H1 (cell line): ENCODE data around the gene CAST. TPM values are rescaled to one million over a fixed set of nuclear protein-coding genes. Genes with fewer than 3 reads are reported as not detected.

Experiments used
- CTCF ChIA-PET: fragments of 300-600 bp; sonication (Branson Sonifier 250); formaldehyde crosslinking; loops from one replicate; lab custom pipeline; 2021; ENCODE audit not compliant: partially characterized antibody; lab: Charles Lee
- POLR2A ChIA-PET: fragments of 300-600 bp; sonication (Branson Sonifier 250); formaldehyde crosslinking; loops from one replicate; lab custom pipeline; 2021; ENCODE audit warnings: inconsistent platforms; ENCODE audit not compliant: partially characterized antibody; lab: Charles Lee
- DNase-seq, 2 experiments: peaks; one replicate each; pipeline versions ENCODE4 v3.0.0 to v3.0.0-alpha.2; 2010 to 2022; ENCODE audit warnings: low spot score in 2 of 2, low read depth in 1 of 2, mixed read lengths in 1 of 2
- FAIRE-seq: peaks from 2 replicates; lab custom pipeline; 2011; peaks lifted over from hg19 to GRCh38; lab: Jason Lieb, UNC
- H2AFZ ChIP-seq: 2 replicates; pipeline ENCODE4 v1.8.1; 2012; ENCODE audit warnings: low read length, inconsistent platforms
- H2AK5ac ChIP-seq: 2 replicates; pipeline ENCODE4 v1.6.1; 2013; ENCODE audit warnings: low read depth, low read length
- H2BK120ac ChIP-seq: replicated peaks from 2 replicates; pipeline ENCODE3; 2013; ENCODE audit warnings: low read depth, low read length, inconsistent platforms
- H2BK12ac ChIP-seq: 2 replicates; pipeline ENCODE4 v1.6.1; 2013; ENCODE audit warnings: low read depth, low read length
- H2BK15ac ChIP-seq: 2 replicates; pipeline ENCODE4 v1.6.1; 2013; ENCODE audit warnings: low read length
- H2BK20ac ChIP-seq: 2 replicates; pipeline ENCODE4 v1.6.1; 2013; ENCODE audit warnings: low read length
- H2BK5ac ChIP-seq: 2 replicates; pipeline ENCODE4 v1.6.1; 2013; ENCODE audit warnings: low read depth, low read length
- H3K14ac ChIP-seq: 2 replicates; pipeline ENCODE4 v1.6.1; 2013; ENCODE audit warnings: inconsistent platforms; ENCODE audit not compliant: insufficient read length
- H3K18ac ChIP-seq: 2 replicates; pipeline ENCODE4 v1.6.1; 2013; ENCODE audit warnings: low read length; ENCODE audit errors: extremely low read depth
- H3K23ac ChIP-seq: 2 replicates; pipeline ENCODE4 v1.6.1; 2013; ENCODE audit warnings: inconsistent platforms; ENCODE audit not compliant: insufficient read length
- H3K23me2 ChIP-seq: 2 replicates; pipeline ENCODE4 v1.6.1; 2013; ENCODE audit warnings: low read depth, low read length
- H3K27ac ChIP-seq: 2 replicates; pipeline ENCODE4 v1.6.1; 2011; ENCODE audit warnings: low read depth, low read length, inconsistent platforms
- H3K27me3 ChIP-seq, 4 experiments: replicated peaks in 1 of 4; 1 replicate in 1 of 4; 2 replicates in 3 of 4; pipeline versions ENCODE4 v1.6.1 to v1.8.1; 2011 to 2013; ENCODE audit warnings: low read length in 3 of 4, mild to moderate bottlenecking in 3 of 4, inconsistent platforms in 2 of 4, mixed read lengths in 2 of 4, moderate library complexity in 1 of 4; ENCODE audit not compliant: control insufficient read depth in 3 of 4, insufficient read depth in 3 of 4; ENCODE audit errors: extremely low read depth in 1 of 4
- H3K36me3 ChIP-seq, 4 experiments: 2 replicates each; pipeline versions ENCODE4 v1.6.1 to v1.8.1; 2011 to 2013; ENCODE audit warnings: mild to moderate bottlenecking in 4 of 4, low read length in 3 of 4, moderate library complexity in 2 of 4, control low read depth in 1 of 4, inconsistent platforms in 1 of 4; ENCODE audit not compliant: insufficient read depth in 4 of 4, control insufficient read depth in 2 of 4
- H3K4ac ChIP-seq: replicated peaks from 2 replicates; pipeline ENCODE3; 2013; ENCODE audit warnings: low read length, low read depth, mixed read lengths, inconsistent platforms; ENCODE audit not compliant: insufficient read length
- H3K4me1 ChIP-seq, 4 experiments: replicated peaks in 1 of 4; 1 replicate in 1 of 4; 2 replicates in 3 of 4; pipeline versions ENCODE4 v1.6.1 to v1.8.1; 2011 to 2013; ENCODE audit warnings: low read length in 3 of 4, inconsistent platforms in 2 of 4, mixed read lengths in 1 of 4; ENCODE audit not compliant: insufficient read depth in 4 of 4, control insufficient read depth in 3 of 4
- H3K4me2 ChIP-seq, 2 experiments: 2 replicates each; pipeline versions ENCODE4 v1.6.1 to v1.8.1; 2011 to 2013; ENCODE audit warnings: low read depth in 2 of 2, low read length in 2 of 2, control low read depth in 1 of 2, inconsistent platforms in 1 of 2, mild to moderate bottlenecking in 1 of 2; ENCODE audit not compliant: insufficient read depth in 1 of 2
- H3K4me3 ChIP-seq, 4 experiments: fragments of 200-600, 300-600 bp in 1 of 4; sonication (generic), shearing (Covaris generic), sonication (Bioruptor Twin) in 1 of 4; 2 replicates each; pipeline versions ENCODE4 v1.5.1 to v1.8.1; 2011 to 2016; ENCODE audit warnings: low read length in 4 of 4, low read depth in 3 of 4, control low read depth in 2 of 4, inconsistent platforms in 2 of 4, mild to moderate bottlenecking in 2 of 4, mixed read lengths in 1 of 4, moderate library complexity in 1 of 4; ENCODE audit not compliant: insufficient read depth in 2 of 4; ENCODE audit errors: extremely low read depth in 1 of 4
- H3K56ac ChIP-seq: replicated peaks from 2 replicates; pipeline ENCODE3; 2013; ENCODE audit warnings: low read depth, mild to moderate bottlenecking, mixed read lengths, low read length, inconsistent platforms; ENCODE audit not compliant: insufficient read length
- H3K79me1 ChIP-seq: 2 replicates; pipeline ENCODE4 v1.6.1; 2013; ENCODE audit warnings: low read depth, low read length, control low read depth
- H3K79me2 ChIP-seq, 2 experiments: 2 replicates each; pipeline versions ENCODE4 v1.6.1 to v1.8.1; 2012 to 2013; ENCODE audit warnings: low read length in 2 of 2, mild to moderate bottlenecking in 2 of 2, inconsistent platforms in 1 of 2; ENCODE audit not compliant: insufficient read depth in 2 of 2, control insufficient read depth in 1 of 2
- H3K9ac ChIP-seq, 4 experiments: replicated peaks in 1 of 4; 1 replicate in 1 of 4; 2 replicates in 3 of 4; pipeline versions ENCODE4 v1.6.1 to v1.8.1; 2011 to 2013; ENCODE audit warnings: low read depth in 3 of 4, low read length in 3 of 4, control low read depth in 2 of 4, mild to moderate bottlenecking in 2 of 4, moderate library complexity in 2 of 4, inconsistent platforms in 1 of 4; ENCODE audit errors: extremely low read depth in 1 of 4
- H3K9me3 ChIP-seq, 2 experiments: 2 replicates each; pipeline versions ENCODE4 v1.6.1 to v1.8.1; 2012 to 2013; ENCODE audit warnings: mild to moderate bottlenecking in 2 of 2, moderate library complexity in 2 of 2, control low read depth in 1 of 2, inconsistent platforms in 1 of 2, low read depth in 1 of 2, low read length in 1 of 2, mixed read lengths in 1 of 2; ENCODE audit not compliant: insufficient read depth in 2 of 2
- H4K20me1 ChIP-seq, 2 experiments: replicated peaks in 1 of 2; 2 replicates each; pipeline versions ENCODE3 to v1.8.1; 2011 to 2013; ENCODE audit warnings: inconsistent platforms in 2 of 2, low read length in 2 of 2, mild to moderate bottlenecking in 1 of 2; ENCODE audit not compliant: insufficient read depth in 2 of 2, control insufficient read depth in 1 of 2
- H4K5ac ChIP-seq: 2 replicates; pipeline ENCODE4 v1.6.1; 2013; ENCODE audit warnings: low read length, low read depth, mixed read lengths, inconsistent platforms; ENCODE audit not compliant: insufficient read length
- H4K8ac ChIP-seq: 2 replicates; pipeline ENCODE4 v1.8.0; 2013; ENCODE audit warnings: mild to moderate bottlenecking, moderate library complexity, low read length, inconsistent platforms; ENCODE audit not compliant: insufficient read depth; ENCODE audit errors: extremely low read depth
- H4K91ac ChIP-seq: replicated peaks from 2 replicates; pipeline ENCODE3; 2013; ENCODE audit warnings: low read length, mixed read lengths, inconsistent platforms; ENCODE audit not compliant: insufficient read length
- ATF3 ChIP-seq: IDR thresholded peaks from 2 replicates; pipeline ENCODE4 v1.6.1; 2011; ENCODE audit warnings: low read depth, mild to moderate bottlenecking, low read length; ENCODE audit not compliant: insufficient read depth
- EP300 ChIP-seq, 2 experiments: IDR thresholded peaks; 1 replicate in 1 of 2; 2 replicates in 1 of 2; pipeline ENCODE4 v1.6.1; 2011 to 2012; ENCODE audit warnings: low read depth in 2 of 2, low read length in 2 of 2, mild to moderate bottlenecking in 2 of 2, borderline replicate concordance in 1 of 2, inconsistent platforms in 1 of 2, moderate library complexity in 1 of 2
- GABPA ChIP-seq: IDR thresholded peaks from 2 replicates; pipeline ENCODE4 v1.6.1; 2011; ENCODE audit warnings: mild to moderate bottlenecking, low read length, moderate library complexity, borderline replicate concordance; ENCODE audit not compliant: insufficient read depth
- TCF12 ChIP-seq: IDR thresholded peaks from 2 replicates; pipeline ENCODE4 v1.6.1; 2011; ENCODE audit warnings: low read depth, mild to moderate bottlenecking, low read length
- WGBS, 2 experiments: shearing (Covaris generic) in 1 of 2; methylation state at CpG; one replicate each; pipeline versions ENCODE4 v1.1.6 to v1.1.7; 2013 to 2015; ENCODE audit warnings: low lambda C conversion rate in 2 of 2, mixed read lengths in 2 of 2, inconsistent platforms in 1 of 2, low coverage in 1 of 2, missing lambda C conversion rate in 1 of 2; ENCODE audit not compliant: insufficient replicate concordance in 2 of 2, insufficient coverage in 1 of 2, insufficient read length in 1 of 2; ENCODE audit errors: extremely low coverage in 1 of 2, missing lambda C conversion rate in 1 of 2; 5-methylcytosine and 5-hydroxymethylcytosine counted together
- polyA plus RNA-seq, 7 experiments: library from polyadenylated mRNA; depleted of rRNA in 3 of 7; stranded (reverse) in 5 of 7; unstranded in 2 of 7; fragments of >200 nt in 5 of 7; fragments of 200-250 nt in 2 of 7; gene quantifications; 1 replicate in 5 of 7; 2 replicates in 1 of 7; 4 replicates in 1 of 7; pipeline versions ENCODE4 v1.2.1 to v1.2.3, GENCODE V29; 2011 to 2013; ENCODE audit warnings: missing spikeins in 2 of 7, mixed read lengths in 2 of 7
- total RNA-seq: library from RNA; stranded (reverse); fragmentation: NEBNext Ultra II Directional; extraction: Animal tissue kit (Norgen Biotek cat#: 25700); gene quantifications from 2 replicates; pipeline ENCODE4 v1.2.1, GENCODE V29; 2021

Gene CAST
- total and polyA plus RNA-seq, 2 of the 8 experiments (the other 6 are each of a cell fraction or from before 2014, with no cell fraction given), result 9.0 to 48.2 TPM

GRCh38 chr5:96816411-96816939, 154.3 kb downstream of the CAST start:
- no peak overlapping the region for H2BK120ac ChIP-seq
- no peak overlapping the region for H2BK12ac ChIP-seq
- DNase-seq, result no peak
- no peak overlapping the region for H3K4me3 ChIP-seq
- WGBS, 2 experiments, result 57% methylated on average over 6 of the region's 6 CpGs; no CpG with 5 or more reads in 1 of the 2 experiments
- H2AK5ac ChIP-seq, result no peak overlapping the region
- H3K23ac ChIP-seq, result no peak overlapping the region
- peak; percentile 92 for TF ChIP-seq TCF12
- TF ChIP-seq GABPA, result no peak
- 0 out of 3 replicates have a peak, but pooled peaks of 1 of the 2 experiments have one; percentile 16 for TF ChIP-seq EP300 (IDR thresholded peaks at IDR 0.05; ENCODE audit: borderline replicate concordance in 1 of 2, low read depth in 2 of 2, low read length in 2 of 2)
- TF ChIP-seq ATF3, result no peak
- no peaks in the 10 kb centered on the region for H3K23me2 ChIP-seq
- H3K9ac ChIP-seq, result no peak overlapping the region
- ChIA-PET POLR2A (no interaction called here), CTCF (interaction anchor here (0.7 to 1.5 kb wide), 2 partner anchors 26 to 64 kb away, joined by 3 read pairs; no protein-coding TSS in a partner anchor)
- no peak overlapping the region for H3K56ac ChIP-seq
- no peaks in the 10 kb centered on the region for H4K20me1 ChIP-seq
- no peaks in the 10 kb centered on the region for H3K36me3 ChIP-seq
- H3K27ac ChIP-seq, result no peak overlapping the region
- H2BK20ac ChIP-seq, result 0 out of 2 replicates have a peak overlapping the region, but pooled peaks have one; percentile 10
- no peak overlapping the region for H3K18ac ChIP-seq
- H3K79me1 ChIP-seq, result no peaks in the 10 kb centered on the region; the same call in 1 of the 2 replicates
- peaks cover 0 to 9% (median 2%) of the 10 kb centered on the region in 4 experiments; a peak in 4 of 7 replicates for H3K4me1 ChIP-seq
- H3K4ac ChIP-seq, result no peak overlapping the region
- no peak overlapping the region for H2BK5ac ChIP-seq
- no peak overlapping the region for H4K8ac ChIP-seq
- H3K79me2 ChIP-seq, result no peaks in the 10 kb centered on the region
- H4K91ac ChIP-seq, result no peak overlapping the region
- no peaks in the 10 kb centered on the region for H3K9me3 ChIP-seq
- no peak overlapping the region; the same call in 1 of the 2 replicates for H2AFZ ChIP-seq
- peak overlapping the region; percentile 10 to 43 for H3K4me2 ChIP-seq
- no peak overlapping the region for H2BK15ac ChIP-seq
- peak; percentile 82 for FAIRE-seq
- H3K27me3 ChIP-seq, result no peaks in the 10 kb centered on the region
- H4K5ac ChIP-seq, result no peak overlapping the region
- H3K14ac ChIP-seq, result no peak overlapping the region
